Neural progenitor cell (in vitro differentiated cells): ENCODE measurements around the gene HRK. TPM values are rescaled to one million over a fixed set of nuclear protein-coding genes. Genes with fewer than 3 reads are reported as not detected.

ENCODE experiments used
- DNase-seq: peaks from one replicate; pipeline ENCODE4 v3.0.0-alpha.2; 2016; ENCODE audit warnings: low spot score
- H2AFZ ChIP-seq: fragments of 200-600 bp; sonication (generic); replicated peaks from 2 replicates; pipeline ENCODE4 v1.6.1; 2016; ENCODE audit warnings: antibody characterized with exemption
- H3F3A ChIP-seq: fragments of 200-600 bp; sonication (generic); 2 replicates; pipeline ENCODE4 v1.6.1; 2016; ENCODE audit warnings: antibody characterized with exemption, low read depth
- H3K27ac ChIP-seq: fragments of 200-600 bp; sonication (generic); 2 replicates; pipeline ENCODE4 v1.5.1; 2016; ENCODE audit warnings: mild to moderate bottlenecking
- H3K27me3 ChIP-seq: fragments of 200-600 bp; sonication (generic); 2 replicates; pipeline ENCODE4 v1.6.1; 2016; ENCODE audit warnings: mild to moderate bottlenecking, moderate library complexity
- H3K36me3 ChIP-seq: fragments of 200-600 bp; sonication (generic); 2 replicates; pipeline ENCODE4 v1.5.1; 2016
- H3K4me1 ChIP-seq: fragments of 200-600 bp; sonication (generic); 2 replicates; pipeline ENCODE4 v1.6.1; 2016; ENCODE audit warnings: mixed run types
- H3K4me2 ChIP-seq: fragments of 200-600 bp; sonication (generic); 2 replicates; pipeline ENCODE4 v1.6.1; 2016
- H3K4me3 ChIP-seq: fragments of 200-600 bp; sonication (generic); 2 replicates; pipeline ENCODE4 v1.5.1; 2016
- H3K79me2 ChIP-seq: fragments of 200-600 bp; sonication (generic); 2 replicates; pipeline ENCODE4 v1.6.1; 2016; ENCODE audit warnings: low read depth
- H3K9ac ChIP-seq: fragments of 200-600 bp; sonication (generic); 2 replicates; pipeline ENCODE4 v1.6.1; 2016
- H3K9me3 ChIP-seq: fragments of 200-600 bp; sonication (generic); 2 replicates; pipeline ENCODE4 v1.5.1; 2016; ENCODE audit warnings: low read depth
- H4K20me1 ChIP-seq: fragments of 200-600 bp; sonication (generic); 2 replicates; pipeline ENCODE4 v1.6.1; 2016; ENCODE audit warnings: low read depth
- H3K27ac Mint-ChIP-seq: 3 replicates; pipeline ENCODE4 v1.8.0; 2021; ENCODE audit warnings: mixed read lengths
- H3K27me3 Mint-ChIP-seq: 2 replicates; pipeline ENCODE4 v1.8.0; 2022; ENCODE audit warnings: low read depth, mild to moderate bottlenecking, inconsistent platforms, moderate library complexity, mixed read lengths; ENCODE audit not compliant: insufficient read depth
- H3K36me3 Mint-ChIP-seq: 3 replicates; pipeline ENCODE4 v1.8.0; 2021; ENCODE audit warnings: mixed read lengths
- H3K4me1 Mint-ChIP-seq: 3 replicates; pipeline ENCODE4 v1.8.0; 2021; ENCODE audit warnings: mixed read lengths
- H3K4me3 Mint-ChIP-seq: 3 replicates; pipeline ENCODE4 v1.8.0; 2021; ENCODE audit warnings: mild to moderate bottlenecking, moderate library complexity, mixed read lengths
- H3K9me3 Mint-ChIP-seq: 3 replicates; pipeline ENCODE4 v1.8.0; 2020; ENCODE audit warnings: mixed read lengths
- EZH2 ChIP-seq: fragments of 200-600 bp; sonication (generic); IDR thresholded peaks from 2 replicates; pipeline ENCODE4 v1.6.1; 2017; ENCODE audit warnings: antibody characterized with exemption, mild to moderate bottlenecking, moderate library complexity
- EZH2phosphoT487 ChIP-seq: fragments of 200-600 bp; sonication (generic); IDR thresholded peaks from 2 replicates; pipeline ENCODE4 v1.6.1; 2017; ENCODE audit warnings: antibody characterized with exemption
- total RNA-seq: library from RNA; depleted of rRNA; stranded (reverse); fragments of >200 nt; gene quantifications from 2 replicates; pipeline ENCODE4 v1.2.3, GENCODE V29; 2015; ENCODE audit warnings: low replicate concordance
- TF ChIP-seq, protein P1 (sequence below): fragments of 200-600 bp; sonication (generic); IDR thresholded peaks from 2 replicates; pipeline ENCODE4 v1.5.1; 2017; ENCODE audit warnings: antibody characterized with exemption, mild to moderate bottlenecking

HRK gene
- total RNA-seq, 1 donor from 2014 or later, result not detected

DNA sequence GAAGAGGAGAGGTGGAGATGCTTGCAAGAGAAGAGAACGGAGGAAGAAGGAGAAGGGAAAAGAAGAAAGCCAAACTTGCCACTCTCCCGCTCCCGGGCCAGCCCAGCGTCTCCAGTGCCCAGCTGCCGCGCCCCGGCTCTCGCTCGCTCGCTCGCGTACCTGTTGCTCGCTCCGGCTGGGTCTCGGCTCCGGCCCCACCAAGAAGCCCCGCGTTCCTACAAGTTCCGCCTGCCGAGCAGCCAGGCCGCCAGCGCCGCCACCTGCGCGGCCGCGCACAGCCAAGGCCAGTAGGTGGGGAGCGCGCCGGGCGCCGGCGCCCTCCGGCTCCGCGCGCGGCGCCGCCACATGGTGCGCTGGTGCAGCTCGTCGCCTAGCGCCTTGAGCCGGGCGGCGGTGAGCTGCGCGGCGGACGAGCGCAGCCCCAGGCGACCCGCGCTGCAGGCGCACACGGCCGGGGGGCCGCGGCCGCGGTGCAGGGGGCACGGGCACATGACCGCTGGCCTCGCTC, 370 bp downstream of the HRK start:
- Histone ChIP-seq H2AFZ (no peak overlapping the region), H3K27ac (no peak overlapping the region), H3K27me3 (peaks cover 94% of the 10 kb centered on the region), H3K36me3 (no peaks in the 10 kb centered on the region), H3K79me2 (no peaks in the 10 kb centered on the region), H3F3A (peaks cover 46% of the 10 kb centered on the region), H3K4me3 (peak overlapping the region; percentile 63), H3K4me1 (peaks cover 41% of the 10 kb centered on the region), H3K9ac (no peak overlapping the region), H4K20me1 (peaks cover 34% of the 10 kb centered on the region), H3K4me2 (peak overlapping the region; percentile 99), H3K9me3 (no peaks in the 10 kb centered on the region)
- Mint-ChIP-seq H3K4me1 (peaks cover 37% of the 10 kb centered on the region), H3K36me3 (no peaks in the 10 kb centered on the region), H3K27ac (no peak overlapping the region), H3K4me3 (peak overlapping the region; percentile 88), H3K9me3 (no peaks in the 10 kb centered on the region), H3K27me3 (peaks cover 72% of the 10 kb centered on the region)
- TF ChIP-seq, protein P1, sequence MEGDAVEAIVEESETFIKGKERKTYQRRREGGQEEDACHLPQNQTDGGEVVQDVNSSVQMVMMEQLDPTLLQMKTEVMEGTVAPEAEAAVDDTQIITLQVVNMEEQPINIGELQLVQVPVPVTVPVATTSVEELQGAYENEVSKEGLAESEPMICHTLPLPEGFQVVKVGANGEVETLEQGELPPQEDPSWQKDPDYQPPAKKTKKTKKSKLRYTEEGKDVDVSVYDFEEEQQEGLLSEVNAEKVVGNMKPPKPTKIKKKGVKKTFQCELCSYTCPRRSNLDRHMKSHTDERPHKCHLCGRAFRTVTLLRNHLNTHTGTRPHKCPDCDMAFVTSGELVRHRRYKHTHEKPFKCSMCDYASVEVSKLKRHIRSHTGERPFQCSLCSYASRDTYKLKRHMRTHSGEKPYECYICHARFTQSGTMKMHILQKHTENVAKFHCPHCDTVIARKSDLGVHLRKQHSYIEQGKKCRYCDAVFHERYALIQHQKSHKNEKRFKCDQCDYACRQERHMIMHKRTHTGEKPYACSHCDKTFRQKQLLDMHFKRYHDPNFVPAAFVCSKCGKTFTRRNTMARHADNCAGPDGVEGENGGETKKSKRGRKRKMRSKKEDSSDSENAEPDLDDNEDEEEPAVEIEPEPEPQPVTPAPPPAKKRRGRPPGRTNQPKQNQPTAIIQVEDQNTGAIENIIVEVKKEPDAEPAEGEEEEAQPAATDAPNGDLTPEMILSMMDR, result no peak
- TF ChIP-seq EZH2, result no peak
- no peak for TF ChIP-seq EZH2phosphoT487
- peak; percentile 75 for DNase-seq

GRCh38 chr12:116880213-116880816, 926 bp downstream of the HRK start:
- Histone ChIP-seq H3K27me3 (peaks cover 89% of the 10 kb centered on the region), H3K36me3 (no peaks in the 10 kb centered on the region), H3K9ac (no peak overlapping the region), H3F3A (peaks cover 50% of the 10 kb centered on the region), H3K79me2 (no peaks in the 10 kb centered on the region), H3K27ac (no peak overlapping the region), H3K4me2 (peak overlapping the region; percentile 99), H3K9me3 (no peaks in the 10 kb centered on the region), H2AFZ (no peak overlapping the region), H3K4me1 (peaks cover 42% of the 10 kb centered on the region), H3K4me3 (peak overlapping the region; percentile 63), H4K20me1 (peaks cover 34% of the 10 kb centered on the region)
- Mint-ChIP-seq H3K4me3 (peak overlapping the region; percentile 88), H3K27ac (no peak overlapping the region), H3K4me1 (peaks cover 40% of the 10 kb centered on the region), H3K9me3 (no peaks in the 10 kb centered on the region), H3K36me3 (no peaks in the 10 kb centered on the region), H3K27me3 (peaks cover 69% of the 10 kb centered on the region)
- TF ChIP-seq EZH2 (peak; percentile 96), EZH2phosphoT487 (peak; percentile 85)
- TF ChIP-seq, protein P1, result no peak
- peak; percentile 17 for DNase-seq

GRCh38 chr12:116879509-116880212, 1.6 kb downstream of the HRK start:
- Mint-ChIP-seq H3K36me3 (no peaks in the 10 kb centered on the region), H3K4me3 (peak overlapping the region; percentile 88), H3K9me3 (peaks cover 2% of the 10 kb centered on the region), H3K4me1 (peaks cover 40% of the 10 kb centered on the region), H3K27ac (no peak overlapping the region), H3K27me3 (peaks cover 71% of the 10 kb centered on the region)
- no peak overlapping the region for H3K27ac ChIP-seq
- peaks cover 34% of the 10 kb centered on the region for H4K20me1 ChIP-seq
- H3K9me3 ChIP-seq, result no peaks in the 10 kb centered on the region
- no peaks in the 10 kb centered on the region for H3K79me2 ChIP-seq
- TF ChIP-seq, protein P1, result no peak
- TF ChIP-seq EZH2 (peak; percentile 95), EZH2phosphoT487 (peak; percentile 91)
- H3K4me3 ChIP-seq, result peak overlapping the region; percentile 63
- H3K36me3 ChIP-seq, result no peaks in the 10 kb centered on the region
- peak overlapping the region; percentile 63 for H2AFZ ChIP-seq
- peak overlapping the region; percentile 99 for H3K4me2 ChIP-seq
- peaks cover 42% of the 10 kb centered on the region for H3K4me1 ChIP-seq
- H3K9ac ChIP-seq, result no peak overlapping the region
- peaks cover 50% of the 10 kb centered on the region for H3F3A ChIP-seq
- peak; percentile 32 for DNase-seq
- H3K27me3 ChIP-seq, result peaks cover 82% of the 10 kb centered on the region
